Panc1 (cell line): Measurements from ENCODE around the gene MBOAT1.

Source experiments
- CTCF ChIP-seq: fragments of 450-650 bp; IDR thresholded peaks from 2 replicates; pipeline ENCODE4 v1.5.1; 2017; ENCODE audit warnings: mild to moderate bottlenecking
- POLR2AphosphoS5 ChIP-seq: IDR thresholded peaks from 2 replicates; pipeline ENCODE4 v1.6.1; 2012; ENCODE audit warnings: mild to moderate bottlenecking, low read depth, low read length, moderate library complexity
- REST ChIP-seq, 2 experiments: IDR thresholded peaks; 2 replicates each; pipeline ENCODE4 v1.6.1; 2011 to 2012; ENCODE audit warnings: low read depth in 2 of 2, control low read depth in 1 of 2, low read length in 1 of 2, mild to moderate bottlenecking in 1 of 2, moderate library complexity in 1 of 2; ENCODE audit not compliant: insufficient read depth in 1 of 2
- SIN3A ChIP-seq: IDR thresholded peaks from 2 replicates; pipeline ENCODE4 v1.6.1; 2012; ENCODE audit warnings: low read depth, mild to moderate bottlenecking, low read length, moderate library complexity, borderline replicate concordance; ENCODE audit not compliant: insufficient read depth
- TCF7L2 ChIP-seq: IDR thresholded peaks from 2 replicates; pipeline ENCODE4 v1.6.1; 2011; ENCODE audit warnings: mild to moderate bottlenecking, low read depth, low read length, inconsistent platforms

DNA sequence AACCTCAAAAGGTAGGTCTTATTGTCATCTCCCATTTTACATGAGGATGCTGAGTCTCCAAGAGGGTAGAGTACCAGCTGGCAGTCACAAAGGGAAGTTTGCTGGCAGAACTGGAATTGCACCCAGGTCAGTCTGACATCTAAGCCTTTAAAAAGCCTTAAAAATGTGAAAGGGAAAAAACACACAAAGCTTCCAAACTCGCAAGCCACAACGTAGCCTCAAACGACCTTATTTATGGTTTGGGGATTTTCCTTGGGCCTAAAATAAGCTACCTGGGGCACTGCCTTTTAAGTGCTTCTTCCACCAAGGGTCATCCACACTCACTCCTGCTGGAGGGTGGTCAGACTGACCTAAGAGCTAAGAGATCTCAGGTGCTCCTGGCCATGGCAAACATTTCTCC, 2.1 kb downstream of the MBOAT1 start:
- no peak for TF ChIP-seq CTCF
- TF ChIP-seq POLR2AphosphoS5 = no peak
- TF ChIP-seq REST (IDR thresholded peaks at IDR 0.05; ENCODE audit: insufficient read depth in 1 of 2, low read depth in 2 of 2, low read length in 1 of 2) = no peak
- no peak for TF ChIP-seq SIN3A
- no peak for TF ChIP-seq TCF7L2
